Neural crest cell (in vitro differentiated cells): ENCODE results near the gene SFT2D3. TPM values are rescaled to one million over a fixed set of nuclear protein-coding genes. Genes with fewer than 3 reads are reported as not detected.

Experiments
- DNase-seq: peaks from one replicate; pipeline ENCODE4 v3.0.0; 2021; ENCODE audit warnings: low read depth, mixed read lengths, low spot score
- H3K27ac Mint-ChIP-seq: one replicate; pipeline ENCODE4 v1.8.0; 2021; ENCODE audit warnings: mild to moderate bottlenecking, mixed read lengths; ENCODE audit not compliant: unreplicated experiment
- H3K27me3 Mint-ChIP-seq: 2 replicates; pipeline ENCODE4 v1.8.0; 2021; ENCODE audit warnings: low read depth, mild to moderate bottlenecking, mixed read lengths
- H3K36me3 Mint-ChIP-seq: 2 replicates; pipeline ENCODE4 v1.8.0; 2021; ENCODE audit warnings: low read depth, mild to moderate bottlenecking, mixed read lengths
- H3K4me1 Mint-ChIP-seq: 2 replicates; pipeline ENCODE4 v1.8.0; 2021; ENCODE audit warnings: mixed read lengths
- H3K4me3 Mint-ChIP-seq: one replicate; pipeline ENCODE4 v1.8.0; 2021; ENCODE audit warnings: mild to moderate bottlenecking, mixed read lengths
- H3K9me3 Mint-ChIP-seq: 2 replicates; pipeline ENCODE4 v1.8.0; 2021; ENCODE audit warnings: mixed read lengths
- total RNA-seq: library from RNA; stranded (reverse); gene quantifications from 2 replicates; pipeline ENCODE4 v1.2.1, GENCODE V29; 2021
- TF ChIP-seq, protein P1 (sequence below): fragments of 200-600 bp; sonication (generic); conservative IDR thresholded peaks from 2 replicates; pipeline ENCODE4 v1.5.0; 2021; ENCODE audit warnings: antibody characterized with exemption, mild to moderate bottlenecking

Gene SFT2D3
- total RNA-seq, 1 donor from 2014 or later, result 18.8 TPM

DNA sequence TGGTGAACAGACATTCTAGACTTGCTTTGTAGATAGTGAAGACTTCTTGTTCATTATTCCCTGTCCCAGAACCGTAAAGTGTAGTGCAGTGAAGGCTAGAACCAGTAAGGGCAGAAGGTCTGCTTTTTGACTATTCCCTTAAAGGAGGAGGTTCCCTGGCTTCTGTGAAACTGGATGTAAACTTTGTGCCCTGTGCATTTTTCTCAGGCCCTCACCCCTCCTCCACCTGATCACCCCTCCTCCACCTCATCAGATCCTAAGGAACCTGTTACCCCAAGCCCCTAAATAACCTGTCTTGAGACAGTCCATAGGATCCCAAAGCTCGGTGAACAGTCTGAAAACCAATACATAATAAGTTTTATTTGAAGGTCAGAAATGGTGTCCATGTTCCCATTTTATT is 33.7 kb downstream of the SFT2D3 start:
- Mint-ChIP-seq H3K27ac (no peak overlapping the region), H3K27me3 (no peaks in the 10 kb centered on the region), H3K9me3 (no peaks in the 10 kb centered on the region), H3K4me3 (no peak overlapping the region), H3K36me3 (no peaks in the 10 kb centered on the region), H3K4me1 (no peaks in the 10 kb centered on the region)
- DNase-seq, result no peak
- TF ChIP-seq, protein P1, sequence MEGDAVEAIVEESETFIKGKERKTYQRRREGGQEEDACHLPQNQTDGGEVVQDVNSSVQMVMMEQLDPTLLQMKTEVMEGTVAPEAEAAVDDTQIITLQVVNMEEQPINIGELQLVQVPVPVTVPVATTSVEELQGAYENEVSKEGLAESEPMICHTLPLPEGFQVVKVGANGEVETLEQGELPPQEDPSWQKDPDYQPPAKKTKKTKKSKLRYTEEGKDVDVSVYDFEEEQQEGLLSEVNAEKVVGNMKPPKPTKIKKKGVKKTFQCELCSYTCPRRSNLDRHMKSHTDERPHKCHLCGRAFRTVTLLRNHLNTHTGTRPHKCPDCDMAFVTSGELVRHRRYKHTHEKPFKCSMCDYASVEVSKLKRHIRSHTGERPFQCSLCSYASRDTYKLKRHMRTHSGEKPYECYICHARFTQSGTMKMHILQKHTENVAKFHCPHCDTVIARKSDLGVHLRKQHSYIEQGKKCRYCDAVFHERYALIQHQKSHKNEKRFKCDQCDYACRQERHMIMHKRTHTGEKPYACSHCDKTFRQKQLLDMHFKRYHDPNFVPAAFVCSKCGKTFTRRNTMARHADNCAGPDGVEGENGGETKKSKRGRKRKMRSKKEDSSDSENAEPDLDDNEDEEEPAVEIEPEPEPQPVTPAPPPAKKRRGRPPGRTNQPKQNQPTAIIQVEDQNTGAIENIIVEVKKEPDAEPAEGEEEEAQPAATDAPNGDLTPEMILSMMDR, result no peak

DNA sequence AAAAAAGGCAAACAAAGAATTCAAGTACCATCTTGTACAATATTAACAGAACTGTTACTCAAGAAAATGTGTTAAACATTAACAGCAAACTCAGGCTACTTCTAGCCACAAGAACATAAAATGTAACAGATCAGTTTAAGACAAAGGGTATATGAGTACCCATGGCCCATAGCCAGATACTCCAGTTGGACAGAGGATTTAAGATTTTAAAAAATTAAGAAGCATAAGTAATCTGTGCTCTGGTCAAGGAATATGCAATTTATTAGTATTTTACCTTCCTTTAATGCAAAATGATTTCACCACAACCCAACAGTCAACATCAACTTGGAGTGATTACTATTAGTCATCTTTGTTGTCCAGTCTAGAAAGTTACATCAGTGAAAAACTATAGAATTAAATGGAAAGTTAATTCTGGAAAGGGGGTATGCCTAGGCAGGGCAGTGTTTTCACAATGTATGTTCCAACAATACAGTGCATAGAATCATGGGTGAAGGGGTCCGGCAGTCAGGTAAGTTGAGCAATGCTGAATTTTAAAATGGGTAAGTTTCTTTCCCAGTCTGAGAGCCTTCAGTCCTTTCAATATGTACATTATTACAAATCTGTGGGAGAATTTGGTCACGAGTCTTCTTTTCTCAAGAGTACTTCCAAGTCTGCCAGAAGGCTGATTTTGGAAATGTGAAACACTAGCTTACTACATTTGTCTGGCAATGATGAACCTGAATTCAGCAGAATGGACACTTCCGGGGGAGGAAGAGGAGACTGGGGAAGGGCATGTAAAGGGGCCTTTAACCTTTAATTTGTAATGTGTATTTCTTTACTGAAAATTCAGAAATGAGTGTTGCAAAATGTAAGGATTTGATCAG is 34.5 kb downstream of the SFT2D3 start:
- DNase-seq, result no peak
- Mint-ChIP-seq H3K36me3 (no peaks in the 10 kb centered on the region), H3K27me3 (no peaks in the 10 kb centered on the region), H3K4me3 (no peak overlapping the region), H3K9me3 (no peaks in the 10 kb centered on the region), H3K27ac (no peak overlapping the region), H3K4me1 (peaks cover under 1% of the 10 kb centered on the region)
- TF ChIP-seq, protein P1, result no peak

DNA sequence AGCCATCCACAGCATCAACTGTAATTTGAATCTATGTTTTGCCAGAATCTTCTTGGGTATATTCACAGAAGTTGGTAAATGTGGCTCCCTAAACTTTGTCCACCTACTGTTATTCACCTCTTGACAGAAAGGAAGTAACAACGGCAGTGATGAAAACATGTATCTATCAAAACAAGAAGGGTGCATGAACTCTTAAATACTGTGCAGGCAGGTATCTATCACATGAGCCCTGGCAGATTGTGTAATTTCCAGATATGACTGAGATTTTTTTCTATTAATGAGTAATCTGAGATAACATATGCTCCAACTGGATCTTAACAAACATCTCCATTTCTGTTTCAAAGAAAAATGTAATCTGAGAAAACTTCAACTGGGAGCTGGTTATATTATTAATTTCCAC is 36.6 kb downstream of the SFT2D3 start:
- Mint-ChIP-seq H3K36me3 (peaks cover 3% of the 10 kb centered on the region), H3K4me3 (no peak overlapping the region)
- no peak for DNase-seq

DNA sequence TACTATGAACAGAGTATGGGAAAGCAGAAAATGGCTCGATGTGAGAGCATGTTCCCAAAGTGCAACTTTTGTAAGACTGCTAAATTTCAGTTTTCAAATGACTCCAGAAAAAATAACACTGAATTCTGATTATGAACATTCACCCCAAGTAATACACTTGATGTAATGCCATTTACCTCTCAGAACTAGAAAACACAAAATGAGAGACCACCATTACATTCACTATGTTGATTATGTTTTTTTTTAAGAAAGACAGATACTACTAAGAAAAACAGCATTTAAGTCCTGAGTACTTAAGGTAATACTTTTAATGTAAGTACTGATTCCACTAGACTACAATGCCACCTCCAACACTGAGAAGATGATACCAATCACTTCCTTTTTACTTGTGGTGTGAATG is 38.5 kb downstream of the SFT2D3 start:
- no peaks in the 10 kb centered on the region for H3K9me3 Mint-ChIP-seq
- H3K4me1 Mint-ChIP-seq, result peaks cover 9% of the 10 kb centered on the region
- TF ChIP-seq, protein P1, result no peak
- peak overlapping the region; percentile 32 for H3K27ac Mint-ChIP-seq
- H3K36me3 Mint-ChIP-seq, result peaks cover 5% of the 10 kb centered on the region
- no peak overlapping the region for H3K4me3 Mint-ChIP-seq
- no peak for DNase-seq
- no peaks in the 10 kb centered on the region for H3K27me3 Mint-ChIP-seq

More for the DNA sequence above, 36.6 kb downstream of the SFT2D3 start:
- H3K27ac Mint-ChIP-seq, result peak overlapping the region; percentile 20
- H3K4me1 Mint-ChIP-seq, result peaks cover 9% of the 10 kb centered on the region
- no peaks in the 10 kb centered on the region for H3K27me3 Mint-ChIP-seq
- no peaks in the 10 kb centered on the region for H3K9me3 Mint-ChIP-seq
- TF ChIP-seq, protein P1, result no peak

DNA sequence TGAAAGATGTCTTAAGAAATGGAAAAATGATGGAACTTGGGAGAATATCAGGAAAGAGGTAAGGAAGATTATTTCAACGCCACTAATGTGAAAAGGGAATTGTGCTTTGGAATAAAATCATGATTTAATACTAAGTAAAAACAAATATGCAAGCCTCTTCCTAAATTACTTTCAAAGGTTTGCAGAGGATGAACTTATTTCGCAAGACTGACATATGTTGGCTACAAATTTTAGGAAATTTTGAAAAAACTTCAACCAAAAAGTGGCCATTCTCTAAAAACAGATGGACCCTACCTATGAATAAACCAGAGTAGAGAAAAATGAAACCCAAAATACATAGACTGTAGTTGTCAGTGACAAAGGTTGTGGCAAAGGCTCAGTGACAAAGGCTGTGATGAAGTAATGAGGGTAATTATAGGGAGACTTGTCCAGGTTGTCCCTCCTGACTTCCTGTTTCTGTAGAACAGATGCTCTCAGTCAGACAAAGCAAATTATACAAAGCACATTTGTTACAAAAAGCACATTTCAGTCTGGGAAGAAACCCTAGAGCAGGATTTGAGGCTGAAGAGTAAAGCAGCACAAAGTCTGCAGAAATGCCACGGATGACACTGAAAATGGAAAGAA is 39.5 kb downstream of the SFT2D3 start:
- no peaks in the 10 kb centered on the region for H3K27me3 Mint-ChIP-seq
- no peak overlapping the region for H3K4me3 Mint-ChIP-seq
- peak overlapping the region; percentile 88 for H3K27ac Mint-ChIP-seq
- peaks cover 9% of the 10 kb centered on the region for H3K36me3 Mint-ChIP-seq
- no peaks in the 10 kb centered on the region for H3K9me3 Mint-ChIP-seq
- peaks cover 9% of the 10 kb centered on the region for H3K4me1 Mint-ChIP-seq
- TF ChIP-seq, protein P1, result no peak
- no peak for DNase-seq
